GM23248 (cell line): ENCODE data around the gene KLHL40.

ENCODE experiments used
- EZH2 ChIP-seq: fragments of 200-600 bp; sonication (generic); IDR thresholded peaks from 2 replicates; pipeline ENCODE4 v1.6.1; 2018; ENCODE audit warnings: antibody characterized with exemption, mild to moderate bottlenecking; ENCODE audit not compliant: insufficient read depth, poor library complexity, severe bottlenecking
- EZH2phosphoT487 ChIP-seq: fragments of 200-600 bp; sonication (generic); IDR thresholded peaks from 2 replicates; pipeline ENCODE4 v1.6.1; 2018; ENCODE audit warnings: antibody characterized with exemption, moderate library complexity, mild to moderate bottlenecking, low read depth; ENCODE audit not compliant: insufficient read depth

DNA sequence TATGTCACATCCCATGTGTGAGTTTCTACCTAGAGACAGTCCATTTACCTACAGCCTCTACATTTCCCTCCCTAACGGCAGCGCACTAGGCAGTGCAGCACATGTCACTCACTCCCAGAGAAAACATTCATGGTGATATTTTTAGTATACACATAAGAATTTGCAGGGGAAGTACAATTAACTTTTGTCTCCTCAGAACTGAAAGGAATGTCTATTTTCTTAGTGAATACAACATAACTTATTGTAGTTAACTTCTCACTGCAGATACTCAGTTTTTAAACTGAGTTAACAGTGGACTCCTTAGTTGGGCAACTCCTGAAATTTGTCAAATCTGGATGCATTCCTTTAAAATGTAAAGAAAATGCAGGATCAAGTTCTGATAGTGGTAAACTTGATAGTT is 36.3 kb upstream of the KLHL40 start:
- TF ChIP-seq EZH2phosphoT487: no peak
- TF ChIP-seq EZH2: no peak
